22Rv1 (cell line): Measurements from ENCODE around the gene OR2T1.

Experiments
- ZFX ChIP-seq: fragments of 450-650 bp; IDR thresholded peaks from 2 replicates; pipeline ENCODE4 v1.6.1; 2017; ENCODE audit warnings: antibody characterized with exemption, borderline replicate concordance
- TF ChIP-seq, protein P1 (sequence below): fragments of 450-650 bp; IDR thresholded peaks from 2 replicates; pipeline ENCODE4 v1.5.1; 2017; ENCODE audit warnings: mild to moderate bottlenecking

DNA sequence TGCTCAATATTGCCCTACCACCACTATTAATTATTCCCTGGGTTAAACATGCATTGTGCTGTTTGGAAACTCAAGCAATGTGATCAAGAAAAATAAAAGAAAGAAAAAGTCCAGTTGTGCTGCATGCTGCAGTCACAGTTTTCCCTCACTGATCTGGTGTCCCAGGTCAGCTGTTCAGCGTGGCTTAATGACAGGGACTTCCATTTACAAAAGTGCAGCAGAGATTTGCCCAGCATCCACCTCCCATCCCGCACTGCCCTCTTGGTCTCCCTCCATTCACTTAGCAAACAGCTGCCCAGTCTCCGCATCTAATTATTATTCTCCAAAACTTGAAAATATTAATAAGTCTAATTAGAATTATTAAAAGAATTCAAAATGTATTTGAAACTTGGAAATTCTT is 43.4 kb upstream of the OR2T1 start:
- TF ChIP-seq, protein P1, sequence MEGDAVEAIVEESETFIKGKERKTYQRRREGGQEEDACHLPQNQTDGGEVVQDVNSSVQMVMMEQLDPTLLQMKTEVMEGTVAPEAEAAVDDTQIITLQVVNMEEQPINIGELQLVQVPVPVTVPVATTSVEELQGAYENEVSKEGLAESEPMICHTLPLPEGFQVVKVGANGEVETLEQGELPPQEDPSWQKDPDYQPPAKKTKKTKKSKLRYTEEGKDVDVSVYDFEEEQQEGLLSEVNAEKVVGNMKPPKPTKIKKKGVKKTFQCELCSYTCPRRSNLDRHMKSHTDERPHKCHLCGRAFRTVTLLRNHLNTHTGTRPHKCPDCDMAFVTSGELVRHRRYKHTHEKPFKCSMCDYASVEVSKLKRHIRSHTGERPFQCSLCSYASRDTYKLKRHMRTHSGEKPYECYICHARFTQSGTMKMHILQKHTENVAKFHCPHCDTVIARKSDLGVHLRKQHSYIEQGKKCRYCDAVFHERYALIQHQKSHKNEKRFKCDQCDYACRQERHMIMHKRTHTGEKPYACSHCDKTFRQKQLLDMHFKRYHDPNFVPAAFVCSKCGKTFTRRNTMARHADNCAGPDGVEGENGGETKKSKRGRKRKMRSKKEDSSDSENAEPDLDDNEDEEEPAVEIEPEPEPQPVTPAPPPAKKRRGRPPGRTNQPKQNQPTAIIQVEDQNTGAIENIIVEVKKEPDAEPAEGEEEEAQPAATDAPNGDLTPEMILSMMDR: no peak
- no peak for TF ChIP-seq ZFX
